GM18868 (cell line): Measurements from ENCODE around the gene ELK4.

Experiments used
- ATAC-seq: cut with Tn5 transposase; IDR thresholded peaks from one replicate; pipeline ENCODE4 v1.9.1; 2021; ENCODE audit warnings: mild to moderate bottlenecking, moderate library complexity; ENCODE audit not compliant: unreplicated experiment

Gene ELK4

GRCh38 chr1:205631010-205631767 is 622 bp downstream of the ELK4 start:
- ATAC-seq = peak; percentile 67

GRCh38 chr1:205630651-205631009 is 1.2 kb downstream of the ELK4 start:
- no peak for ATAC-seq

GRCh38 chr1:205630241-205630640 is 1.6 kb downstream of the ELK4 start:
- ATAC-seq = no peak

GRCh38 chr1:205629751-205630150 is 2.1 kb downstream of the ELK4 start:
- no peak for ATAC-seq

- no peak for ATAC-seq
Observed at GRCh38 chr1:205627956-205628355, 3.9 kb downstream of the ELK4 start.

GRCh38 chr1:205626216-205626615 is 5.6 kb downstream of the ELK4 start:
- no peak for ATAC-seq

GRCh38 chr1:205623646-205624045 is 8.2 kb downstream of the ELK4 start:
- no peak for ATAC-seq

- no peak for ATAC-seq
Observed at GRCh38 chr1:205620269-205620668, 11.5 kb downstream of the ELK4 start.

GRCh38 chr1:205619376-205619775 is 12.4 kb downstream of the ELK4 start:
- ATAC-seq = no peak

GRCh38 chr1:205616563-205617293 is 15.1 kb downstream of the ELK4 start:
- ATAC-seq = peak; percentile 64

GRCh38 chr1:205615789-205616188 is 16.0 kb downstream of the ELK4 start:
- ATAC-seq = no peak

GRCh38 chr1:205613854-205614412 is 17.9 kb downstream of the ELK4 start:
- no peak for ATAC-seq

- ATAC-seq = no peak
Observed at GRCh38 chr1:205612556-205612955, 19.3 kb downstream of the ELK4 start.

- ATAC-seq = no peak
Observed at GRCh38 chr1:205612104-205612503, 19.7 kb downstream of the ELK4 start.

GRCh38 chr1:205610901-205611466 is 20.8 kb downstream of the ELK4 start:
- no peak for ATAC-seq

- no peak for ATAC-seq
Observed at GRCh38 chr1:205610036-205610435, 21.8 kb downstream of the ELK4 start.

- ATAC-seq = no peak
Observed at GRCh38 chr1:205604825-205605505, 26.8 kb downstream of the ELK4 start.

GRCh38 chr1:205604059-205604458 is 27.8 kb downstream of the ELK4 start:
- ATAC-seq = no peak

GRCh38 chr1:205601205-205601604 is 30.6 kb downstream of the ELK4 start:
- no peak for ATAC-seq

- peak; percentile 80 for ATAC-seq
Observed at GRCh38 chr1:205600085-205600484, 31.7 kb downstream of the ELK4 start.

GRCh38 chr1:205599669-205600042 is 32.2 kb downstream of the ELK4 start:
- ATAC-seq = no peak
